GM12864 (cell line): ENCODE results near the gene OXSR1.
A peak's percentile ranks its signal among the peaks of the same experiment; 100 is the strongest.

Experiments used
- DNase-seq: peaks from one replicate; pipeline ENCODE4 v3.0.0-alpha.2; 2011; ENCODE audit warnings: low read depth
- H3K4me3 ChIP-seq: 2 replicates; pipeline ENCODE4 v1.5.1; 2011; ENCODE audit warnings: mild to moderate bottlenecking, low read depth, low read length, control low read depth
- CTCF ChIP-seq: IDR thresholded peaks from 2 replicates; pipeline ENCODE4 v1.5.1; 2011; ENCODE audit warnings: low read depth, mild to moderate bottlenecking, moderate library complexity, low read length, control low read depth, inconsistent platforms; ENCODE audit errors: missing control alignments

Gene OXSR1

GRCh38 chr3:38148311-38148882 lies 16.9 kb upstream of the OXSR1 start:
- no peak for TF ChIP-seq CTCF
- no peak overlapping the region for H3K4me3 ChIP-seq
- DNase-seq, result no peak

GRCh38 chr3:38149708-38150107 lies 15.6 kb upstream of the OXSR1 start:
- no peak for TF ChIP-seq CTCF
- DNase-seq, result no peak
- H3K4me3 ChIP-seq, result no peak overlapping the region

- no peak overlapping the region for H3K4me3 ChIP-seq
- no peak for DNase-seq
- peak; percentile 23 for TF ChIP-seq CTCF
Measured at GRCh38 chr3:38150780-38151528, 14.4 kb upstream of the OXSR1 start.

GRCh38 chr3:38151667-38152265 lies 13.6 kb upstream of the OXSR1 start:
- no peak for DNase-seq

GRCh38 chr3:38152609-38153008 lies 12.7 kb upstream of the OXSR1 start:
- no peak overlapping the region for H3K4me3 ChIP-seq
- no peak for TF ChIP-seq CTCF
- DNase-seq, result no peak

More at GRCh38 chr3:38151667-38152265, 13.6 kb upstream of the OXSR1 start:
- TF ChIP-seq CTCF, result no peak
- H3K4me3 ChIP-seq, result no peak overlapping the region

GRCh38 chr3:38153221-38153620 lies 12.1 kb upstream of the OXSR1 start:
- no peak for DNase-seq
- TF ChIP-seq CTCF, result no peak

More at GRCh38 chr3:38153221-38153620, 12.1 kb upstream of the OXSR1 start:
- H3K4me3 ChIP-seq, result no peak overlapping the region
